Measurements from ENCODE around the gene DCAF11. TPM values are rescaled to one million over a fixed set of nuclear protein-coding genes. Genes with fewer than 3 reads are reported as not detected.
A peak's percentile ranks its signal among the peaks of the same experiment; 100 is the strongest.

DCAF11 gene
- total and polyA plus RNA-seq, 2 of the 13 experiments (the other 11 are each of a cell fraction or from before 2014, with no cell fraction given) = 150 to 257 TPM

DNA sequence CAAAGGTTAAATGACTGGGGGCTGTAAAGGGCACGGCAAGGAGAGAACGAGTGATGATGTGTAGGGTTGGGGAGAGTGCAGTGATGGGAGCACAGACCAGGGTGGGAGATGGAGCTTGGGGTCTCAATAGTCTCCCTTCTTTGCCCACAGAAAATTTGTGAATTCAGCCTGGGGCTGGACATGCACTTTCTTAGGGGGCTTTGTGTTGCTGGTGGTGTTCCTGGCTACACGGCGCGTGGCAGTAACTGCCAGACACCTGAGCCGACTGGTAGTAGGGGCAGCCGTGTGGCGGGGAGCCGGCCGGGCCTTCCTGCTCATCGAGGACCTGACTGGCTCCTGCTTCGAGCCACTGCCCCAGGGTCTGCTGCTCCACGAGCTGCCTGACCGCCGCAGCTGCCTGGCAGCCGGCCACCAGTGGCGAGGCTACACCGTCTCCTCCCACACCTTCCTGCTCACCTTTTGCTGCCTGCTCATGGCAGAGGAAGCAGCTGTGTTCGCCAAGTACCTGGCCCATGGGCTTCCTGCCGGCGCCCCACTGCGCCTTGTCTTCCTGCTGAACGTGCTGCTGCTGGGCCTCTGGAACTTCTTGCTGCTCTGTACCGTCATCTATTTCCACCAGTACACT, 17.6 kb downstream of the DCAF11 start (continued):
- TF ChIP-seq EEA1 (CRISPR knock-in tag; IDR thresholded peaks at IDR 0.05; ENCODE audit: borderline replicate concordance) (0 out of 2 replicates have a peak, but pooled peaks have one; percentile 26), KLF13 (CRISPR knock-in tag; IDR thresholded peaks at IDR 0.05) (peak; percentile 88; the same call in 1 of the 2 replicates), NFKB2 (CRISPR knock-in tag; IDR thresholded peaks at IDR 0.05; ENCODE audit: borderline replicate concordance) (peak; percentile 67; the same call in 1 of the 2 replicates), YEATS2 (CRISPR knock-in tag; IDR thresholded peaks at IDR 0.05; ENCODE audit: borderline replicate concordance) (no peak), ZNF792 (CRISPR knock-in tag; IDR thresholded peaks at IDR 0.05) (no peak), ZNF468 (CRISPR knock-in tag; IDR thresholded peaks at IDR 0.05) (no peak)
- TF ChIP-seq, protein P1, sequence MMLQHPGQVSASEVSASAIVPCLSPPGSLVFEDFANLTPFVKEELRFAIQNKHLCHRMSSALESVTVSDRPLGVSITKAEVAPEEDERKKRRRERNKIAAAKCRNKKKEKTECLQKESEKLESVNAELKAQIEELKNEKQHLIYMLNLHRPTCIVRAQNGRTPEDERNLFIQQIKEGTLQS (CRISPR knock-in tag; IDR thresholded peaks at IDR 0.05) = no peak
- TF ChIP-seq, protein P2, sequence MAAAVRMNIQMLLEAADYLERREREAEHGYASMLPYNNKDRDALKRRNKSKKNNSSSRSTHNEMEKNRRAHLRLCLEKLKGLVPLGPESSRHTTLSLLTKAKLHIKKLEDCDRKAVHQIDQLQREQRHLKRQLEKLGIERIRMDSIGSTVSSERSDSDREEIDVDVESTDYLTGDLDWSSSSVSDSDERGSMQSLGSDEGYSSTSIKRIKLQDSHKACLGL (CRISPR knock-in tag; IDR thresholded peaks at IDR 0.05) = peak; percentile 18; the same call in 1 of the 2 replicates

DNA sequence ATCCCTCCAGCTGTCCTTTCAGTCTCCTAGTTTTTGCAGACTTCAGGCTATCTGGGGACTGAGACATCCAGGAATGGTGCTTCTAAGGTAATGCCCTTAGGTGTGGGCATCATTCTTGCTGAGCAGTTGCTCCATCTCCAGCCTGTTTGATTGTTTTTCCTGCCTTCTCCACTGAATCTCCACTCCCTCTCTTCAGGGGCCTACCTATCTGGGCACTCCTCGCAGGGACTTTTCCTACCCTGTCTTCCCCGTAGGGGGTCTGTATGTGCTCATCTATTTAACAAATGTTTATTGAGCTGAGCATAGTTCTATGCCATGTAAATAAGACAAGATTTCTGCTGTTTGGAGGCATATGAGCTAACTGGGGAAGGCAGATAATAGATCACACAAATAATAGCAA, 18.4 kb downstream of the DCAF11 start:
- BruUV-seq (replicated peaks) = no TSS peak
- 86% methylated on average over 2 of the region's 2 CpGs for WGBS (ENCODE audit: low lambda C conversion rate)
- H3K79me2 ChIP-seq (ENCODE audit: insufficient read depth, low read length) = peaks cover 15% of the 10 kb centered on the region
- CTCF ChIA-PET (ENCODE audit: low intra/inter-chr PET ratio, low total read pairs) = no interaction called here
- no peak overlapping the region for H3K4me2 ChIP-seq (ENCODE audit: low read depth, low read length)
- in situ Hi-C loops (cut with HindIII; ENCODE audit: extremely low pct_ligation_motif_present, low pct_unique_long_range_greater_than_20kb) (loop anchor here (25.0 kb wide), 1 partner anchor 821 kb away; the partner anchor contains the start of genes BCL2L2, PABPN1 and PPP1R3E), intact Hi-C loops (cut with micrococcal nuclease; ENCODE audit: unreplicated experiment) (no loop called here)
- H3K9me3 ChIP-seq (ENCODE audit: low read length) = no peaks in the 10 kb centered on the region
- no peak overlapping the region for H3K9ac ChIP-seq (ENCODE audit: insufficient read depth, low read depth, low read length)
- peaks cover 64% of the 10 kb centered on the region for H3K4me1 ChIP-seq (ENCODE audit: insufficient read depth, low read length)
- no peak overlapping the region for H3K4me3 ChIP-seq (replicated peaks in 1 of 3; ENCODE audit: insufficient read depth in 1 of 3, low read depth in 2 of 3, low read length in 3 of 3)
- FAIRE-seq (no peak), ATAC-seq (no peak), DNase-seq (ENCODE audit: low spot score) (no peak)
- H3K27me3 ChIP-seq (ENCODE audit: control insufficient read depth in 1 of 2, insufficient read depth in 2 of 2, low read length in 2 of 2) = no peaks in the 10 kb centered on the region; a peak in 1 of 5 replicates
- TF ChIP-seq PITX1 (CRISPR knock-in tag; IDR thresholded peaks at IDR 0.05) (0 out of 2 replicates have a peak, but pooled peaks have one; percentile 18), MEF2D (CRISPR knock-in tag; IDR thresholded peaks at IDR 0.05) (0 out of 2 replicates have a peak, but pooled peaks have one; percentile 7), KLF15 (CRISPR knock-in tag; IDR thresholded peaks at IDR 0.05; ENCODE audit: borderline replicate concordance) (0 out of 2 replicates have a peak, but pooled peaks have one; percentile 58), ZNF326 (CRISPR knock-in tag; IDR thresholded peaks at IDR 0.05; ENCODE audit: borderline replicate concordance) (no peak)
- TF ChIP-seq, protein P3, sequence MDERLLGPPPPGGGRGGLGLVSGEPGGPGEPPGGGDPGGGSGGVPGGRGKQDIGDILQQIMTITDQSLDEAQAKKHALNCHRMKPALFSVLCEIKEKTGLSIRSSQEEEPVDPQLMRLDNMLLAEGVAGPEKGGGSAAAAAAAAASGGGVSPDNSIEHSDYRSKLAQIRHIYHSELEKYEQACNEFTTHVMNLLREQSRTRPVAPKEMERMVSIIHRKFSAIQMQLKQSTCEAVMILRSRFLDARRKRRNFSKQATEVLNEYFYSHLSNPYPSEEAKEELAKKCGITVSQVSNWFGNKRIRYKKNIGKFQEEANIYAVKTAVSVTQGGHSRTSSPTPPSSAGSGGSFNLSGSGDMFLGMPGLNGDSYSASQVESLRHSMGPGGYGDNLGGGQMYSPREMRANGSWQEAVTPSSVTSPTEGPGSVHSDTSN (CRISPR knock-in tag; IDR thresholded peaks at IDR 0.05) = no peak
- TF ChIP-seq, protein P4, sequence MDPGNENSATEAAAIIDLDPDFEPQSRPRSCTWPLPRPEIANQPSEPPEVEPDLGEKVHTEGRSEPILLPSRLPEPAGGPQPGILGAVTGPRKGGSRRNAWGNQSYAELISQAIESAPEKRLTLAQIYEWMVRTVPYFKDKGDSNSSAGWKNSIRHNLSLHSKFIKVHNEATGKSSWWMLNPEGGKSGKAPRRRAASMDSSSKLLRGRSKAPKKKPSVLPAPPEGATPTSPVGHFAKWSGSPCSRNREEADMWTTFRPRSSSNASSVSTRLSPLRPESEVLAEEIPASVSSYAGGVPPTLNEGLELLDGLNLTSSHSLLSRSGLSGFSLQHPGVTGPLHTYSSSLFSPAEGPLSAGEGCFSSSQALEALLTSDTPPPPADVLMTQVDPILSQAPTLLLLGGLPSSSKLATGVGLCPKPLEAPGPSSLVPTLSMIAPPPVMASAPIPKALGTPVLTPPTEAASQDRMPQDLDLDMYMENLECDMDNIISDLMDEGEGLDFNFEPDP (CRISPR knock-in tag; conservative IDR thresholded peaks at IDR 0.05) = 0 out of 2 replicates have a peak, but pooled peaks have one; percentile 81
- peaks cover 4% of the 10 kb centered on the region; the same call in 1 of the 2 replicates for H4K20me1 ChIP-seq (ENCODE audit: insufficient read depth, low read length)
- POLR2A ChIA-PET = interaction anchor here (1.5 to 22.7 kb wide), 5 partner anchors 8 to 38 kb away, joined by 4 to 977 read pairs (median 16); partner anchors contain the start of genes DCAF11, EMC9, NRL and PCK2
- peaks cover 2 to 9% of the 10 kb centered on the region in 2 experiments for H3K36me3 ChIP-seq (replicated peaks in 1 of 2; ENCODE audit: control insufficient read depth in 1 of 2, insufficient read depth in 2 of 2, low read length in 2 of 2)
- H3K27ac ChIP-seq (ENCODE audit: extremely low read length, insufficient read depth, low read length) = no peak overlapping the region
- no peak overlapping the region for H2AFZ ChIP-seq (ENCODE audit: low read length)
